D721Med (cell line): Measurements from ENCODE around the gene ARG1.

ENCODE experiments used
- DNase-seq: peaks from one replicate; pipeline ENCODE4 v3.0.0; 2011; ENCODE audit warnings: low spot score; ENCODE audit not compliant: insufficient read length
- FAIRE-seq: peaks from 2 replicates; lab custom pipeline; 2011; peaks lifted over from hg19 to GRCh38; lab: Jason Lieb, UNC
- CTCF ChIP-seq: IDR thresholded peaks from 2 replicates; pipeline ENCODE4 v1.5.1; 2012; ENCODE audit warnings: mild to moderate bottlenecking, control low read depth; ENCODE audit not compliant: insufficient read depth; ENCODE audit errors: missing control alignments

Gene ARG1

DNA sequence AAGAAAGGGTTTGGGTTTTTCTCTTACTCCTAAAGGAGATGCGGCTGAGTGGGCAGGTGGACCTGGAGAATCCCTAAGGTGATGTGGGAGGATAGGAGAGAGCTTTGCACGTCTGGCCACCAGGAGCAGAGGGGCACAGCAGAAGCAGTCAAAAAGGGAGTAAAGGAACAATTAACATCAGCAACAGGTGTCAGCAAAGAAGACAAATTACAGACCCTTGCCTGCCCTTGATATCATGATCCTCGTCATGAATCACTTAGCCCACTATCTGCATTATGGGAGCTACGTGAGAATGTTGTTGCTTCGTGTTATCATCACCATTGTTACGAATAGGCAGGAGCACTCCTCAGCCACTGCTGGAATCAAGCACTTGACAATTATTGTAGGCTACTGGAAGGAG, 25.5 kb upstream of the ARG1 start:
- TF ChIP-seq CTCF: no peak
- no peak for FAIRE-seq

DNA sequence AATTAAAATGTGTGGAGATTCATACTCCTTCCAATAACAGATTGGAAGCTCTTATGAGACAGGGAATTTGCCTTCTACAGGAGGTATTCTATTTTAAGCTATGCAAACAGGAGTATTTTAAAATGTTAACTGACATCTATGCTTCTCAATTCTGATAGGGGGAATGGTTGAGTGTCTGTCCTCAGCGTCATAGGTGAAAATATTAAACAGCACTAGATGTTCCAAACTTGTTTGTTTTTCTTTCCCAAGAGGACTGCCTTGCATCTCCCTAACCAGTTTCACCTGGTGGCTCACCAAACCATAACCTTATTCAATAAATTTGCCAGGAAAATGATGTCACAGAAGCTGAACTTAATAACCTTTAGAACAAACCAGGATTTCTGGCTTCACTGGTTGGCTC, 24.6 kb upstream of the ARG1 start:
- DNase-seq (no peak), FAIRE-seq (no peak)
- no peak for TF ChIP-seq CTCF

More for the DNA sequence above, 25.5 kb upstream of the ARG1 start:
- no peak for DNase-seq

GRCh38 chr6:131549811-131550210, 23.2 kb upstream of the ARG1 start:
- TF ChIP-seq CTCF: no peak
- FAIRE-seq (no peak), DNase-seq (no peak)

DNA sequence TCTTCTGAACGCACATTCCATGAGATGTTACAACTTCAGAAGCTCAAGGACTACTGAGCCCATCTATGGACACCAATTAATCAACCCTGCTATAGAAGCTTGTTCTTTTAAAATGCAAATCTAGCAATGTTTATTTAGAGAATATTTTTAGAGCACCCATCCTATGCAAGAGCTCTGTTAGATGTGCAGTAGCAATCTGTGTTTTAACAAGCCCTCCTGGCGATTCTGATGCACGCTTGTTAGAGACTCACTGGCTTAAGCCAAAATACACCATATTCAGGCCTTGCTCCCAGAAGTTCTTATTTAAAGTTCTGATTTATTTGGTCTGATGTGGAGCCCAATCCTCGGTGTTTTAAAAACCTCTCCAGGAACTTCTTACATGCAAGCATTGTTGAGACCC, 21.1 kb upstream of the ARG1 start:
- DNase-seq (no peak), FAIRE-seq (no peak)
- no peak for TF ChIP-seq CTCF

- FAIRE-seq (no peak), DNase-seq (no peak)
- TF ChIP-seq CTCF: no peak
These were observed 20.5 kb upstream of the ARG1 start for GRCh38 chr6:131552572-131552971.

- FAIRE-seq (no peak), DNase-seq (no peak)
- TF ChIP-seq CTCF: no peak
These were observed 17.0 kb upstream of the ARG1 start for GRCh38 chr6:131555992-131556391.

DNA sequence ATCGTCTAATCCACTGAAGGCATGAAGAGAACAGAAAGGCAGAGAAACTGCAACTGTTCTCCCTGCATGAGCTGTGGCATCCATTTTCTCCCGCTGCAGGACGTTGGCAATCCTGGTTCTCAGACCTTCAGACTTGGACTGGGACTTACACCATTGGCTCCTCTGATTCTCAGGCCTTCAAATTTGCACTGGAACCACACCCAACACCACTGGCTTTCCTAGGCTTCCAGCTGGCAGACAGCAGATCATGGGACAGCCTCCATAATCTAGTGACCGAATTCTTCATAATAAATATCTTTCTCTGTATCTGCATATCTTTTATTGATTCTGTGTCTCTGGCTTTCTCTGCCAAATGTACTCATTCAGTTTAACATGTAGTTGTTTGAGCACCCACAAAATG, 14.1 kb upstream of the ARG1 start:
- DNase-seq (no peak), FAIRE-seq (no peak)
- no peak for TF ChIP-seq CTCF
